RWPE2 (cell line): ENCODE data around the gene TBC1D32.
"Not testable (repeated sequence)": the region's sequence is repeated elsewhere in the genome, so short reads cannot be mapped to it uniquely, and the experiment has no call there.

ENCODE experiments used
- ATAC-seq: fragments of 200-7000 bp; cut with Tn5 transposase; 3 replicates; pipeline ENCODE4 v1.9.1; 2021; ENCODE audit warnings: low read depth
- DNase-seq: peaks from one replicate; pipeline ENCODE4 v3.0.0-alpha.2; 2020; ENCODE audit warnings: low spot score
- H3K27ac ChIP-seq: fragments of 450-650 bp; 2 replicates; pipeline ENCODE4 v1.5.1; 2017; ENCODE audit warnings: mild to moderate bottlenecking; ENCODE audit not compliant: poor library complexity, severe bottlenecking
- H3K27me3 ChIP-seq: fragments of 250-450 bp; sonication (Bioruptor Pico); 2 replicates; pipeline ENCODE4 v1.5.1; 2021; ENCODE audit warnings: mild to moderate bottlenecking, moderate library complexity; ENCODE audit not compliant: insufficient read depth, poor library complexity, severe bottlenecking
- H3K36me3 ChIP-seq: fragments of 250-450 bp; sonication (Bioruptor Pico); 2 replicates; pipeline ENCODE4 v1.5.1; 2020; ENCODE audit warnings: low read depth, mild to moderate bottlenecking, moderate library complexity
- H3K4me1 ChIP-seq: fragments of 250-450 bp; sonication (Bioruptor Pico); 2 replicates; pipeline ENCODE4 v1.5.1; 2021; ENCODE audit warnings: mild to moderate bottlenecking, moderate library complexity; ENCODE audit not compliant: insufficient read depth, poor library complexity, severe bottlenecking
- H3K4me3 ChIP-seq: fragments of 250-450 bp; sonication (Bioruptor Pico); 2 replicates; pipeline ENCODE4 v1.5.1; 2021; ENCODE audit warnings: mild to moderate bottlenecking, moderate library complexity; ENCODE audit not compliant: severe bottlenecking
- H3K9me3 ChIP-seq: fragments of 250-450 bp; sonication (Bioruptor Pico); 2 replicates; pipeline ENCODE4 v1.5.1; 2021; ENCODE audit warnings: mild to moderate bottlenecking, moderate library complexity; ENCODE audit not compliant: severe bottlenecking
- TF ChIP-seq, protein P1 (sequence below): fragments of 450-650 bp; IDR thresholded peaks from one replicate; pipeline ENCODE4 v1.5.1; 2017; ENCODE audit warnings: mild to moderate bottlenecking, moderate library complexity; ENCODE audit not compliant: poor library complexity, severe bottlenecking

Gene TBC1D32

DNA sequence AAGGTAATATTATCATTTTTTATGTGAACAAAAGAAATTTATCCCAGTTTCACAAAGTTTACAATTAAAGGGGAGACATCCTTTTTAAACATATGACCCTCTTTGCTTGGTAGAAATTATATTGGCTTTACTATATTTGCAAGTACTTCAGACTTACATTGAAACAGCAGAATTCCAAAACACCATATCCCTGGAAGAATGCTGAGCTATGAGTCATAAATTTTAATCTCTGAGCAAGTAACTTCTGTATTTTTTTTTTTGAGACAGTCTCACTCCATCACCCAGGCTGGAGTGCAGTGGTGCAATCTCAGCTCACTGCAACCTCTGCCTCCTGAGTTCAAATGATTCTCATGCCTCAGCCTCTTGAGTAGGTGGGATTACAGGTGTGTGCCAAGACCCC, 240.4 kb downstream of the TBC1D32 start:
- no peaks in the 10 kb centered on the region for H3K36me3 ChIP-seq
- H3K4me3 ChIP-seq: no peak overlapping the region
- no peak overlapping the region for H3K27ac ChIP-seq
- ATAC-seq (peak; percentile 36; the same call in 1 of the 3 replicates), DNase-seq (no peak)
- TF ChIP-seq, protein P1, sequence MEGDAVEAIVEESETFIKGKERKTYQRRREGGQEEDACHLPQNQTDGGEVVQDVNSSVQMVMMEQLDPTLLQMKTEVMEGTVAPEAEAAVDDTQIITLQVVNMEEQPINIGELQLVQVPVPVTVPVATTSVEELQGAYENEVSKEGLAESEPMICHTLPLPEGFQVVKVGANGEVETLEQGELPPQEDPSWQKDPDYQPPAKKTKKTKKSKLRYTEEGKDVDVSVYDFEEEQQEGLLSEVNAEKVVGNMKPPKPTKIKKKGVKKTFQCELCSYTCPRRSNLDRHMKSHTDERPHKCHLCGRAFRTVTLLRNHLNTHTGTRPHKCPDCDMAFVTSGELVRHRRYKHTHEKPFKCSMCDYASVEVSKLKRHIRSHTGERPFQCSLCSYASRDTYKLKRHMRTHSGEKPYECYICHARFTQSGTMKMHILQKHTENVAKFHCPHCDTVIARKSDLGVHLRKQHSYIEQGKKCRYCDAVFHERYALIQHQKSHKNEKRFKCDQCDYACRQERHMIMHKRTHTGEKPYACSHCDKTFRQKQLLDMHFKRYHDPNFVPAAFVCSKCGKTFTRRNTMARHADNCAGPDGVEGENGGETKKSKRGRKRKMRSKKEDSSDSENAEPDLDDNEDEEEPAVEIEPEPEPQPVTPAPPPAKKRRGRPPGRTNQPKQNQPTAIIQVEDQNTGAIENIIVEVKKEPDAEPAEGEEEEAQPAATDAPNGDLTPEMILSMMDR: no peak
- no peaks in the 10 kb centered on the region for H3K9me3 ChIP-seq
- no peaks in the 10 kb centered on the region for H3K27me3 ChIP-seq
- no peaks in the 10 kb centered on the region for H3K4me1 ChIP-seq

DNA sequence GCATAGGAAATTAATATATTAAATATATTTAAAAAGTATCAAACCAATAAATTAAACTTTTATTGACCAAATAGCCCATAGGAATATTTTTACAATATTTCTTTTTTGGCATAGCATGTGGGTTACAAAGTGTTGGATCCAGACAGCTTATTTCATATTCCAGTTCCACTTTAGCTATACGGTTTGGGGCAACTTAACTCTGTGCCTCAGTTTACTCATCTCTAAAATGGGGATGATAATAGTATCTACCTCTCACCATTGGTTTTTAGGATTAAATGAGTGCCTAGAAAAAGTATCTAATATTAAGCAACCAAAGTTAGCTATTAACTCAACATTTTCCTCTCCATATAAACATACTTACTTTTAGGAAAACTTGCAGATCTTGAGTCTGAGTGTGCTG, 243.8 kb downstream of the TBC1D32 start:
- Histone ChIP-seq H3K4me1 (no peaks in the 10 kb centered on the region), H3K4me3 (no peak overlapping the region), H3K9me3 (no peaks in the 10 kb centered on the region), H3K27ac (no peak overlapping the region), H3K27me3 (no peaks in the 10 kb centered on the region), H3K36me3 (no peaks in the 10 kb centered on the region)
- TF ChIP-seq, protein P1: no peak
- ATAC-seq (no peak), DNase-seq (no peak)

DNA sequence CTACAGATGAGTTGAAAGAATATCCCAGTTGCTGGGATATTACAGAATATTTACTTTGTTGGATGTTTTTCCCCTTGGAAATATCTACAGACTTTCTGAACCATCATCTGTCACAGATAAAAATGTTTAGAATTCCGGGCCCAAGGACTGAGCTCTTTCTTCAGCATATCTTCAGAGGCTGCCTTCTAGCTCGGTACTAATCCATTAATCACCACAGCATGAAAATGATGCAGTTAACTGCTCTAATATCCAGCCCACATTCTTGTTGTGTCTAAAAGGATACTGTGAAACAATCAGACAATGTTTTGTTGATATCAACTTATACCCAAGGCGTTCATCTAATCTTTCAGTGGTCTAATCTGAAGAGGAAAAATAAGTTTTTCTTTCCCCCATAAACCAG, 247.4 kb downstream of the TBC1D32 start:
- no peak for ATAC-seq
- Histone ChIP-seq H3K36me3 (no peaks in the 10 kb centered on the region), H3K4me1 (no peaks in the 10 kb centered on the region), H3K9me3 (no peaks in the 10 kb centered on the region), H3K27me3 (no peaks in the 10 kb centered on the region), H3K4me3 (no peak overlapping the region), H3K27ac (no peak overlapping the region)
- DNase-seq: no peak
- TF ChIP-seq, protein P1: no peak

DNA sequence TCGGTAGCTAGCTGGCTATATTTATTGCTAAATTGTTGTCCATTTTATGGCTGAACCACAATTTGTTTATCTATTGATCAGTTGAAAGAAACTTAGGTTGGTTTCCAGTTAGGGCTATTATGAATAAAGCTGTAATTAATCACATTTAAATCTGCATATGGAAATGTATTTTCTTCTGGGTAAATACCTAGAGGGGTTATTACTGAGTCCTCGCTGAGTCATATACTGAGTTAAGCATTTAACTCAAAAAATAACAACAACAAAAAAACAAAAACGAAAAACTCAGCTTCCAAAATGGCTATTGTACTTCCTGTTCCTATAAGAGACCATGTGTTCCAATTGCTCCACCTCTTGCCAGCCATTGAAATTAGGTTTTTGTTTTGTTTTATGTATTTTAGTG, 258.2 kb downstream of the TBC1D32 start:
- Histone ChIP-seq H3K27me3 (no peaks in the 10 kb centered on the region), H3K27ac (no peak overlapping the region), H3K36me3 (no peaks in the 10 kb centered on the region), H3K9me3 (no peaks in the 10 kb centered on the region), H3K4me3 (no peak overlapping the region), H3K4me1 (no peaks in the 10 kb centered on the region)
- ATAC-seq: no peak
- no peak for DNase-seq
- TF ChIP-seq, protein P1: no peak

DNA sequence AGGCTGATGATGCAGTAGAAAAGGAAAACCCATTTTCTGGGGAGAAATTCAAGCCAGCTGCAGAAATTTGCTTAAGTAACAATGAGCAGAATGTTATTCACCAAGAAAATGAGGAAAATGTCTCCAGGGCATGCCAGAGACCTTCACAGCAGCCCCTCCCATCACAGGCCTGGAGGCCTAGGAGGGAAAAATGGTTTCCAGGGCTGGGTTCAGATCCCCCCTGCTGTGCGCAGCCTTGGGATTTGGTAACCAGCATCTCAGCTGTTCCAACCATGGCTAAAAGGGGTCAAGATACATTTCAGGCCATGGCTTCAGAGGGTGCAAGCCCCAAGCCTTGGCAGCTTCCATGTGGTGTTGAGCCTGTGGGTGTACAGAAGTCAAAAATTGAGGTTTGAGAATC, 265.5 kb downstream of the TBC1D32 start:
- not testable (repeated sequence) for H3K4me1 ChIP-seq, H3K4me3 ChIP-seq, DNase-seq, H3K27ac ChIP-seq, H3K36me3 ChIP-seq, H3K9me3 ChIP-seq, H3K27me3 ChIP-seq, ATAC-seq
